Effector memory CD4-positive, alpha-beta T cell (primary cell): ENCODE results near the gene SLC5A10.

ENCODE experiments used
- DNase-seq, 3 donors: peaks; one replicate each; pipeline ENCODE4 v3.0.0-alpha.2; 2020
- H3K27ac ChIP-seq: 2 replicates; pipeline ENCODE4 v1.7.0; 2013; ENCODE audit warnings: mild to moderate bottlenecking, low read length, moderate library complexity; ENCODE audit not compliant: insufficient read depth, poor library complexity, severe bottlenecking
- H3K27me3 ChIP-seq: replicated peaks from 2 replicates; pipeline ENCODE4 v1.7.0; 2013; ENCODE audit warnings: mild to moderate bottlenecking, low read length; ENCODE audit not compliant: insufficient read depth, control insufficient read depth, poor library complexity, severe bottlenecking
- H3K36me3 ChIP-seq: 2 replicates; pipeline ENCODE4 v1.7.0; 2013; ENCODE audit warnings: mild to moderate bottlenecking, low read length, moderate library complexity; ENCODE audit not compliant: control insufficient read depth, insufficient read depth
- H3K4me1 ChIP-seq: 2 replicates; pipeline ENCODE4 v1.7.0; 2013; ENCODE audit warnings: low read length, mild to moderate bottlenecking; ENCODE audit not compliant: control insufficient read depth, insufficient read depth, poor library complexity, severe bottlenecking
- H3K4me3 ChIP-seq: 2 replicates; pipeline ENCODE4 v1.7.0; 2013; ENCODE audit warnings: low read length, low read depth, mild to moderate bottlenecking; ENCODE audit not compliant: insufficient read depth, poor library complexity, severe bottlenecking
- H3K9me3 ChIP-seq: 2 replicates; pipeline ENCODE4 v1.7.0; 2013; ENCODE audit warnings: mild to moderate bottlenecking, low read length, moderate library complexity; ENCODE audit not compliant: control insufficient read depth

The SLC5A10 gene

GRCh38 chr17:18962494-18962815 lies 10.5 kb downstream of the SLC5A10 start:
- Histone ChIP-seq H3K9me3 (no peaks in the 10 kb centered on the region), H3K27ac (no peak overlapping the region), H3K27me3 (no peaks in the 10 kb centered on the region), H3K4me1 (peaks cover 10% of the 10 kb centered on the region), H3K4me3 (no peak overlapping the region), H3K36me3 (no peaks in the 10 kb centered on the region)
- DNase-seq, result no peak

- no peaks in the 10 kb centered on the region for H3K9me3 ChIP-seq
- peaks cover 10% of the 10 kb centered on the region for H3K4me1 ChIP-seq
- no peak overlapping the region for H3K4me3 ChIP-seq
- no peaks in the 10 kb centered on the region for H3K36me3 ChIP-seq
- no peak for DNase-seq
- no peak overlapping the region for H3K27ac ChIP-seq
- no peaks in the 10 kb centered on the region for H3K27me3 ChIP-seq
These were observed 11.4 kb downstream of the SLC5A10 start for GRCh38 chr17:18963126-18964017.

- Histone ChIP-seq H3K4me1 (peaks cover 12% of the 10 kb centered on the region), H3K9me3 (no peaks in the 10 kb centered on the region), H3K4me3 (no peak overlapping the region), H3K36me3 (no peaks in the 10 kb centered on the region), H3K27me3 (no peaks in the 10 kb centered on the region), H3K27ac (no peak overlapping the region)
- DNase-seq, result no peak
These were observed 12.0 kb downstream of the SLC5A10 start for GRCh38 chr17:18964018-18964351.

- Histone ChIP-seq H3K4me1 (peaks cover 17% of the 10 kb centered on the region), H3K27ac (no peak overlapping the region), H3K9me3 (no peaks in the 10 kb centered on the region), H3K27me3 (no peaks in the 10 kb centered on the region), H3K4me3 (no peak overlapping the region), H3K36me3 (no peaks in the 10 kb centered on the region)
- no peak for DNase-seq
These were observed 12.6 kb downstream of the SLC5A10 start for GRCh38 chr17:18964550-18964949.

- no peaks in the 10 kb centered on the region for H3K27me3 ChIP-seq
- H3K9me3 ChIP-seq, result no peaks in the 10 kb centered on the region
- no peak overlapping the region for H3K27ac ChIP-seq
- H3K4me1 ChIP-seq, result peaks cover 15% of the 10 kb centered on the region
- DNase-seq, result no peak
- no peaks in the 10 kb centered on the region for H3K36me3 ChIP-seq
- H3K4me3 ChIP-seq, result no peak overlapping the region
These were observed 13.7 kb downstream of the SLC5A10 start for GRCh38 chr17:18965530-18966236.

GRCh38 chr17:18966831-18967624 lies 15.1 kb downstream of the SLC5A10 start:
- Histone ChIP-seq H3K4me1 (peaks cover 7% of the 10 kb centered on the region), H3K27ac (no peak overlapping the region), H3K4me3 (no peak overlapping the region), H3K9me3 (no peaks in the 10 kb centered on the region), H3K27me3 (no peaks in the 10 kb centered on the region), H3K36me3 (peaks cover 4% of the 10 kb centered on the region)
- DNase-seq, result no peak

GRCh38 chr17:18967916-18968315 lies 16.0 kb downstream of the SLC5A10 start:
- Histone ChIP-seq H3K4me1 (peaks cover 7% of the 10 kb centered on the region), H3K27ac (no peak overlapping the region), H3K36me3 (peaks cover 4% of the 10 kb centered on the region), H3K4me3 (no peak overlapping the region), H3K27me3 (no peaks in the 10 kb centered on the region), H3K9me3 (no peaks in the 10 kb centered on the region)
- no peak for DNase-seq

GRCh38 chr17:18968345-18968744 lies 16.4 kb downstream of the SLC5A10 start:
- H3K36me3 ChIP-seq, result peaks cover 4% of the 10 kb centered on the region
- DNase-seq, result no peak
- H3K9me3 ChIP-seq, result no peaks in the 10 kb centered on the region
- H3K4me1 ChIP-seq, result peaks cover 7% of the 10 kb centered on the region
- H3K4me3 ChIP-seq, result no peak overlapping the region
- no peak overlapping the region for H3K27ac ChIP-seq
- no peaks in the 10 kb centered on the region for H3K27me3 ChIP-seq

GRCh38 chr17:18968945-18969887 lies 17.3 kb downstream of the SLC5A10 start:
- peaks cover 7% of the 10 kb centered on the region for H3K4me1 ChIP-seq
- peaks cover 4% of the 10 kb centered on the region for H3K36me3 ChIP-seq
- no peak overlapping the region for H3K4me3 ChIP-seq
- H3K27me3 ChIP-seq, result no peaks in the 10 kb centered on the region
- no peaks in the 10 kb centered on the region for H3K9me3 ChIP-seq
- H3K27ac ChIP-seq, result no peak overlapping the region
- DNase-seq, result no peak
